H1 (cell line): ENCODE measurements around the gene ARHGEF16. TPM values are rescaled to one million over a fixed set of nuclear protein-coding genes. Genes with fewer than 3 reads are reported as not detected.

ENCODE experiments used
- CTCF ChIA-PET: fragments of 300-600 bp; sonication (Branson Sonifier 250); formaldehyde crosslinking; loops from one replicate; lab custom pipeline; 2021; ENCODE audit not compliant: partially characterized antibody; lab: Charles Lee
- POLR2A ChIA-PET: fragments of 300-600 bp; sonication (Branson Sonifier 250); formaldehyde crosslinking; loops from one replicate; lab custom pipeline; 2021; ENCODE audit warnings: inconsistent platforms; ENCODE audit not compliant: partially characterized antibody; lab: Charles Lee
- DNase-seq, 2 experiments: peaks; one replicate each; pipeline versions ENCODE4 v3.0.0 to v3.0.0-alpha.2; 2010 to 2022; ENCODE audit warnings: low spot score in 2 of 2, low read depth in 1 of 2, mixed read lengths in 1 of 2
- FAIRE-seq: peaks from 2 replicates; lab custom pipeline; 2011; peaks lifted over from hg19 to GRCh38; lab: Jason Lieb, UNC
- H2AFZ ChIP-seq: 2 replicates; pipeline ENCODE4 v1.8.1; 2012; ENCODE audit warnings: low read length, inconsistent platforms
- H2AK5ac ChIP-seq: 2 replicates; pipeline ENCODE4 v1.6.1; 2013; ENCODE audit warnings: low read depth, low read length
- H2BK120ac ChIP-seq: replicated peaks from 2 replicates; pipeline ENCODE3; 2013; ENCODE audit warnings: low read depth, low read length, inconsistent platforms
- H2BK12ac ChIP-seq: 2 replicates; pipeline ENCODE4 v1.6.1; 2013; ENCODE audit warnings: low read depth, low read length
- H2BK15ac ChIP-seq: 2 replicates; pipeline ENCODE4 v1.6.1; 2013; ENCODE audit warnings: low read length
- H2BK20ac ChIP-seq: 2 replicates; pipeline ENCODE4 v1.6.1; 2013; ENCODE audit warnings: low read length
- H2BK5ac ChIP-seq: 2 replicates; pipeline ENCODE4 v1.6.1; 2013; ENCODE audit warnings: low read depth, low read length
- H3K14ac ChIP-seq: 2 replicates; pipeline ENCODE4 v1.6.1; 2013; ENCODE audit warnings: inconsistent platforms; ENCODE audit not compliant: insufficient read length
- H3K18ac ChIP-seq: 2 replicates; pipeline ENCODE4 v1.6.1; 2013; ENCODE audit warnings: low read length; ENCODE audit errors: extremely low read depth
- H3K23ac ChIP-seq: 2 replicates; pipeline ENCODE4 v1.6.1; 2013; ENCODE audit warnings: inconsistent platforms; ENCODE audit not compliant: insufficient read length
- H3K23me2 ChIP-seq: 2 replicates; pipeline ENCODE4 v1.6.1; 2013; ENCODE audit warnings: low read depth, low read length
- H3K27ac ChIP-seq: 2 replicates; pipeline ENCODE4 v1.6.1; 2011; ENCODE audit warnings: low read depth, low read length, inconsistent platforms
- H3K27me3 ChIP-seq, 4 experiments: replicated peaks in 1 of 4; 1 replicate in 1 of 4; 2 replicates in 3 of 4; pipeline versions ENCODE4 v1.6.1 to v1.8.1; 2011 to 2013; ENCODE audit warnings: low read length in 3 of 4, mild to moderate bottlenecking in 3 of 4, inconsistent platforms in 2 of 4, mixed read lengths in 2 of 4, moderate library complexity in 1 of 4; ENCODE audit not compliant: control insufficient read depth in 3 of 4, insufficient read depth in 3 of 4; ENCODE audit errors: extremely low read depth in 1 of 4
- H3K36me3 ChIP-seq, 4 experiments: 2 replicates each; pipeline versions ENCODE4 v1.6.1 to v1.8.1; 2011 to 2013; ENCODE audit warnings: mild to moderate bottlenecking in 4 of 4, low read length in 3 of 4, moderate library complexity in 2 of 4, control low read depth in 1 of 4, inconsistent platforms in 1 of 4; ENCODE audit not compliant: insufficient read depth in 4 of 4, control insufficient read depth in 2 of 4
- H3K4ac ChIP-seq: replicated peaks from 2 replicates; pipeline ENCODE3; 2013; ENCODE audit warnings: low read length, low read depth, mixed read lengths, inconsistent platforms; ENCODE audit not compliant: insufficient read length
- H3K4me1 ChIP-seq, 4 experiments: replicated peaks in 1 of 4; 1 replicate in 1 of 4; 2 replicates in 3 of 4; pipeline versions ENCODE4 v1.6.1 to v1.8.1; 2011 to 2013; ENCODE audit warnings: low read length in 3 of 4, inconsistent platforms in 2 of 4, mixed read lengths in 1 of 4; ENCODE audit not compliant: insufficient read depth in 4 of 4, control insufficient read depth in 3 of 4
- H3K4me2 ChIP-seq, 2 experiments: 2 replicates each; pipeline versions ENCODE4 v1.6.1 to v1.8.1; 2011 to 2013; ENCODE audit warnings: low read depth in 2 of 2, low read length in 2 of 2, control low read depth in 1 of 2, inconsistent platforms in 1 of 2, mild to moderate bottlenecking in 1 of 2; ENCODE audit not compliant: insufficient read depth in 1 of 2
- H3K4me3 ChIP-seq, 4 experiments: fragments of 200-600, 300-600 bp in 1 of 4; sonication (generic), shearing (Covaris generic), sonication (Bioruptor Twin) in 1 of 4; 2 replicates each; pipeline versions ENCODE4 v1.5.1 to v1.8.1; 2011 to 2016; ENCODE audit warnings: low read length in 4 of 4, low read depth in 3 of 4, control low read depth in 2 of 4, inconsistent platforms in 2 of 4, mild to moderate bottlenecking in 2 of 4, mixed read lengths in 1 of 4, moderate library complexity in 1 of 4; ENCODE audit not compliant: insufficient read depth in 2 of 4; ENCODE audit errors: extremely low read depth in 1 of 4
- H3K56ac ChIP-seq: replicated peaks from 2 replicates; pipeline ENCODE3; 2013; ENCODE audit warnings: low read depth, mild to moderate bottlenecking, mixed read lengths, low read length, inconsistent platforms; ENCODE audit not compliant: insufficient read length
- H3K79me1 ChIP-seq: 2 replicates; pipeline ENCODE4 v1.6.1; 2013; ENCODE audit warnings: low read depth, low read length, control low read depth
- H3K79me2 ChIP-seq, 2 experiments: 2 replicates each; pipeline versions ENCODE4 v1.6.1 to v1.8.1; 2012 to 2013; ENCODE audit warnings: low read length in 2 of 2, mild to moderate bottlenecking in 2 of 2, inconsistent platforms in 1 of 2; ENCODE audit not compliant: insufficient read depth in 2 of 2, control insufficient read depth in 1 of 2
- H3K9ac ChIP-seq, 4 experiments: replicated peaks in 1 of 4; 1 replicate in 1 of 4; 2 replicates in 3 of 4; pipeline versions ENCODE4 v1.6.1 to v1.8.1; 2011 to 2013; ENCODE audit warnings: low read depth in 3 of 4, low read length in 3 of 4, control low read depth in 2 of 4, mild to moderate bottlenecking in 2 of 4, moderate library complexity in 2 of 4, inconsistent platforms in 1 of 4; ENCODE audit errors: extremely low read depth in 1 of 4
- H3K9me3 ChIP-seq, 2 experiments: 2 replicates each; pipeline versions ENCODE4 v1.6.1 to v1.8.1; 2012 to 2013; ENCODE audit warnings: mild to moderate bottlenecking in 2 of 2, moderate library complexity in 2 of 2, control low read depth in 1 of 2, inconsistent platforms in 1 of 2, low read depth in 1 of 2, low read length in 1 of 2, mixed read lengths in 1 of 2; ENCODE audit not compliant: insufficient read depth in 2 of 2
- H4K20me1 ChIP-seq, 2 experiments: replicated peaks in 1 of 2; 2 replicates each; pipeline versions ENCODE3 to v1.8.1; 2011 to 2013; ENCODE audit warnings: inconsistent platforms in 2 of 2, low read length in 2 of 2, mild to moderate bottlenecking in 1 of 2; ENCODE audit not compliant: insufficient read depth in 2 of 2, control insufficient read depth in 1 of 2
- H4K5ac ChIP-seq: 2 replicates; pipeline ENCODE4 v1.6.1; 2013; ENCODE audit warnings: low read length, low read depth, mixed read lengths, inconsistent platforms; ENCODE audit not compliant: insufficient read length
- H4K8ac ChIP-seq: 2 replicates; pipeline ENCODE4 v1.8.0; 2013; ENCODE audit warnings: mild to moderate bottlenecking, moderate library complexity, low read length, inconsistent platforms; ENCODE audit not compliant: insufficient read depth; ENCODE audit errors: extremely low read depth
- H4K91ac ChIP-seq: replicated peaks from 2 replicates; pipeline ENCODE3; 2013; ENCODE audit warnings: low read length, mixed read lengths, inconsistent platforms; ENCODE audit not compliant: insufficient read length
- POU5F1 ChIP-seq: IDR thresholded peaks from 2 replicates; pipeline ENCODE4 v1.6.1; 2011; ENCODE audit warnings: low read depth, mild to moderate bottlenecking, low read length, moderate library complexity
- SIN3A ChIP-seq, 2 experiments: IDR thresholded peaks in 1 of 2; conservative IDR thresholded peaks in 1 of 2; 2 replicates each; pipeline ENCODE4 v1.6.1; 2011 to 2012; ENCODE audit warnings: low read length in 2 of 2, improper control_type of control experiment in 1 of 2, low read depth in 1 of 2, mild to moderate bottlenecking in 1 of 2
- TCF12 ChIP-seq: IDR thresholded peaks from 2 replicates; pipeline ENCODE4 v1.6.1; 2011; ENCODE audit warnings: low read depth, mild to moderate bottlenecking, low read length
- WGBS, 2 experiments: shearing (Covaris generic) in 1 of 2; methylation state at CpG; one replicate each; pipeline versions ENCODE4 v1.1.6 to v1.1.7; 2013 to 2015; ENCODE audit warnings: low lambda C conversion rate in 2 of 2, mixed read lengths in 2 of 2, inconsistent platforms in 1 of 2, low coverage in 1 of 2, missing lambda C conversion rate in 1 of 2; ENCODE audit not compliant: insufficient replicate concordance in 2 of 2, insufficient coverage in 1 of 2, insufficient read length in 1 of 2; ENCODE audit errors: extremely low coverage in 1 of 2, missing lambda C conversion rate in 1 of 2; 5-methylcytosine and 5-hydroxymethylcytosine counted together
- polyA plus RNA-seq, 7 experiments: library from polyadenylated mRNA; depleted of rRNA in 3 of 7; stranded (reverse) in 5 of 7; unstranded in 2 of 7; fragments of >200 nt in 5 of 7; fragments of 200-250 nt in 2 of 7; gene quantifications; 1 replicate in 5 of 7; 2 replicates in 1 of 7; 4 replicates in 1 of 7; pipeline versions ENCODE4 v1.2.1 to v1.2.3, GENCODE V29; 2011 to 2013; ENCODE audit warnings: missing spikeins in 2 of 7, mixed read lengths in 2 of 7
- total RNA-seq: library from RNA; stranded (reverse); fragmentation: NEBNext Ultra II Directional; extraction: Animal tissue kit (Norgen Biotek cat#: 25700); gene quantifications from 2 replicates; pipeline ENCODE4 v1.2.1, GENCODE V29; 2021

The ARHGEF16 gene
- total and polyA plus RNA-seq, 2 of the 8 experiments (the other 6 are each of a cell fraction or from before 2014, with no cell fraction given): 18.3 to 20.7 TPM

- 95% methylated on average over 15 of the region's 15 CpGs; no CpG with 5 or more reads in 1 of the 2 experiments for WGBS, 2 experiments
- H3K79me2 ChIP-seq: no peaks in the 10 kb centered on the region
- H3K9ac ChIP-seq: no peak overlapping the region
- no peaks in the 10 kb centered on the region for H3K36me3 ChIP-seq
- no peak overlapping the region for H3K4me2 ChIP-seq
- H4K20me1 ChIP-seq: peaks cover 0 to 5% of the 10 kb centered on the region in 2 experiments
- H3K23me2 ChIP-seq: no peaks in the 10 kb centered on the region
- H4K8ac ChIP-seq: no peak overlapping the region
- no peak overlapping the region for H2BK120ac ChIP-seq
- peaks cover 0 to 5% (median 1%) of the 10 kb centered on the region in 4 experiments; a peak in 2 of 7 replicates for H3K4me1 ChIP-seq
- no peaks in the 10 kb centered on the region for H3K79me1 ChIP-seq
- no peak overlapping the region for H2AK5ac ChIP-seq
- no peak overlapping the region for H3K23ac ChIP-seq
- ChIA-PET POLR2A (no interaction called here), CTCF (interaction anchor here (0.5 to 4.7 kb wide), 17 partner anchors 10 to 1592 kb away, joined by 3 to 50 read pairs (median 3); no protein-coding TSS in a partner anchor)
- H3K27ac ChIP-seq: no peak overlapping the region
- H3K4me3 ChIP-seq: no peak overlapping the region
- no peak overlapping the region for H2BK15ac ChIP-seq
- H3K18ac ChIP-seq: no peak overlapping the region
- H2AFZ ChIP-seq: no peak overlapping the region
- no peak for TF ChIP-seq TCF12
- TF ChIP-seq POU5F1: no peak
- no peak for TF ChIP-seq SIN3A (conservative IDR thresholded peaks at IDR 0.05 in 1 of 2, IDR thresholded peaks at IDR 0.05 in 1 of 2; ENCODE audit: low read depth in 1 of 2, low read length in 2 of 2)
- H3K27me3 ChIP-seq: no peaks in the 10 kb centered on the region
- no peak overlapping the region for H3K14ac ChIP-seq
- DNase-seq (no peak), FAIRE-seq (no peak)
- H4K5ac ChIP-seq: no peak overlapping the region
- H2BK12ac ChIP-seq: no peak overlapping the region
- H2BK20ac ChIP-seq: no peak overlapping the region
- H4K91ac ChIP-seq: no peak overlapping the region
- no peak overlapping the region for H3K4ac ChIP-seq
- H2BK5ac ChIP-seq: no peak overlapping the region
- H3K56ac ChIP-seq: no peak overlapping the region
- no peaks in the 10 kb centered on the region for H3K9me3 ChIP-seq
These were observed 22.2 kb upstream of the ARHGEF16 start for GRCh38 chr1:3432306-3432705.
